Posterior vena cava (tissue), 2 donors: ENCODE data around the gene SPEM3. TPM values are rescaled to one million over a fixed set of nuclear protein-coding genes. Genes with fewer than 3 reads are reported as not detected.
A peak's percentile ranks its signal among the peaks of the same experiment; 100 is the strongest.

Source experiments
- DNase-seq: peaks from one replicate; pipeline ENCODE4 v3.0.0-alpha.2; 2020; ENCODE audit warnings: low spot score
- intact Hi-C, 2 donors: fragments of 100-400 bp; cut with DNase I; formaldehyde crosslinking; loops; one replicate each; pipeline versions ENCODE4 v1.14.1 to v1.14.2; 2022 to 2023
- total RNA-seq, 2 donors: library from RNA; stranded (reverse); fragmentation: NEBNext Ultra II Directional; extraction: Animal tissue kit (Norgen Biotek cat#: 25700); gene quantifications; one replicate each; pipeline ENCODE4 v1.2.1, GENCODE V29; 2021
- donor health status: DM: yes; HTN: yes; CAD: no.
- donor health status: DM: yes; HTN: yes; CAD: no.

SPEM3 gene
- total RNA-seq, 2 donors from 2014 or later, result not detected

DNA sequence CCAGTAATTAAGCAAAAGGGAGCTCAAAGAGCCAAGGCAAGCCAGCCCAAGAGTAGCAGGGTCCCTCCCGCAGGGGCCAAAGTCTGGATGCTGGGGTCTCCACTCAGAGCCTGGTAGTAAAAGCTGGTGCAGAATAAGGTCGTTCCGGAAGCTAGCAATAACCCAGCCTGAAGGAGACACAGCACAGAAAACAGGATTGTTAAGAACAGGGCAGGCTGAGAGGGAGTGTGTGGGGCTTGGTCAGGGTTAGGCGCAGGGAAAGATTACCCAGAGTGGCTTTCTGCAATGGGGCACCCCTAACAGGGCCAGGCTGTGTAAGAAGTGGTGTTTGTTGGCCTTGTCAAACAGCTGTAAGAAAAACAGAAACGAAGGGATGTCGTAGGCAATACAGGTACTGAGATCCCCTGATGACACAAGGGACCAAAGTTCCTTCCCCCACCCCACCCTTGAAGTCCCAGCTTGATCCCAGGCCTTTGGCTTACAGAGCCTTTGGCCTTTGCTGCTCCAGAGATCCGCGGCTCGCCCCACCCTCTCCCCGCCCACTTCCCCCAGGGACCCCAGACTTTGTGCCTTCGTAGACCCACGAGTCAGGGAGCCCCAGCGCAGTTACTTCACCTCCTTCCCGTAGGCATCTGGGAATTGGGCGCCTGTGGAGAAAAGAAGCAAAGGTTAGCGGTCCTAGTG is 25.5 kb upstream of the SPEM3 start:
- intact Hi-C loops, result no loop called here
- no peak for DNase-seq

DNA sequence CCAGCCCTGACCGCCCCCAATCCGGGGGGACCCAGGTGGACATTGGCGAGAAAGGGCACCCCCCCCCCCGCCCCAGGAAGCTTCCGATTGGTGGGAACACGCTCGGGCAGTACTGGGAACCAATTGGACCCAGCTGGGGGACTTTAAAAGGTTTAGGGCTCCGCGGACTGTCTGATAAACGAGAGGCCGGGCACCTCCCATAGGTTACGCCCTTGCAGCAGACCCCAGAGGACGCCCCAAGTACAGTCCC is 25.0 kb upstream of the SPEM3 start:
- intact Hi-C loops, result no loop called here
- DNase-seq, result no peak

DNA sequence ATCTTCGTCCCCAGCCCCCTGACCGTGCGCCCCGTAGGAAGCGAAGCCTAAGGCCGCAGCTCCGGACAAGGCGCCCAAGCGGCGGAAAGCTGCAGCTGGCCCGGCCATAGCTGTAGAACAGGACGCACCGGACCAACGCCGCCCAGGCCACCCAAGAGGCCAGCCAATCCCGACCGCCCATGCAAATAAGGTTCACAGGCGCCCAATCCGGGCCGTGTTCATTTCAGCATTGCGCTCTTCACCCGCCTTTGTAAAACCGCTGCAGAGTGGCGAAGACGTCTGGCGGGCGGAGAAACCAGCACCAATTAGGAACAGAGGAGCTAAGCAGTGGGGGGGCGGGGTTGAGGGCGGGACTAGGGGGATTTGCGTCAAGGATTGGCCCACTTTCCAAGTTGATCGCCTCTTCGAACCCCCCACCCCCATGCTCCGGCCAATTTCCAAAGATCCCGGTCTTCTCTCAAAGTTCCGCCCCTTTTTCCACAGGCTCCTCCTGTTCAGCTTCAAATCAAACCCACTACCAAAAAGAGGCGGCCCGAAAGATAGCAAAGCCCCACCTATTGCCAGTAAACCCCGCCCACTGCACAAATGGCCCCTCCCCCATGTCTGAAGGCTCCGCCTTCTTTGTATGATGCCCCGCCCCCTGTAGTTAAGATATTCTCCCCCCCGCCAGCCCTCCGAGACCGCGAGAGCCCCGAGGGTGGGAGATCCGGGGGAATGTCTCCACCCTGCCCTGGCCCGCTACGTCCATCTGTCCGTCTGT is 24.5 kb upstream of the SPEM3 start, which contains the start of gene TMEM256:
TSS of gene TMEM256 (minus strand) at position 121 of the 760 bp plus-strand sequence. CDS start at position 108, 13 bp downstream.
- intact Hi-C loops, result no loop called here

GRCh38 chr17:7404737-7405349 is 23.8 kb upstream of the SPEM3 start:
- intact Hi-C loops, result no loop called here
- DNase-seq, result peak; percentile 89

More for the DNA sequence above, 24.5 kb upstream of the SPEM3 start, which contains the start of gene TMEM256:
- DNase-seq, result peak; percentile 99

DNA sequence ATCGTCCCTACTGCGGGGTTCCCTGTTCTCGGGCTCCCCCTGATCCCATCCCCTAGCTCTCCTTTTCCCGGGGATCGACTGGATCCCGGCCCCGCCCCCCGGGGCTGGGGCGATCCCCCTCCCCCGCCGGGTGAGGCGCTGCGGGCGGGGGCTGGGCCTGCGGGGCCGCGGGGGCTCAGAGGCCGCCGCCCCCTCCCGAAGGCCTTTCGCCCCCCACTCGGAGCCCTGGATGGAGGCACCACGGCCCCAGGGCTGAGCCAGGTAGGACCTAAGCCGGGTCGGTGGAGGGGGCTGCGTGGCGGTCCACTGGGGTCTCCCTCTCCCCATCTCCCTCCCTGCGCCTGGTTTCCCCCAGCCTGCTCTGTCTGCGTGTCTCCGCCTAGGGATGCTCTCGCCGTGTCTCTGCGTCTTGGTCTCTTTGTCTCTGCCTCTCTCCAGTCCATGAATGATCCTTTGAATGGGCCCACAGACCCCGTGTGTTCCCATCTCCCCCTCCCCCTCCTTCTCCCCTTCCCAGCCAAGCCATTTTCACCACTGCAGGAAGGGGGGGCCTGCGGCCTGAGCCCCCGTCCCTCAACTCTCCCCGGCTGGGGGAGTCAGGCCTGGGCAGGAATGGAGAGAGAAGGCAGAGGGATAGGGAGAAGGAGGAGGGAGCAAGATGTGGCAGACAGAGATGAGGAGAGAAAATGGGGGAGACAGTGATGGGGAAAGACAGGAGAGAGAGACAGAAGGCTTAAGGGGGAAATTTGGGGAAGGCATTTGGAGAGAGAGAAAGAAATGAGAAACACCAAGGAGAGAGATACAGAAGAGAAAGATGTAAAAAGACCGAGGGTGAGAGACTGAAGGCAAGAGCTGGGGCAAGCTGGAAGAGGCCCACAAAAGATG is 23.1 kb upstream of the SPEM3 start:
- DNase-seq, result no peak

DNA sequence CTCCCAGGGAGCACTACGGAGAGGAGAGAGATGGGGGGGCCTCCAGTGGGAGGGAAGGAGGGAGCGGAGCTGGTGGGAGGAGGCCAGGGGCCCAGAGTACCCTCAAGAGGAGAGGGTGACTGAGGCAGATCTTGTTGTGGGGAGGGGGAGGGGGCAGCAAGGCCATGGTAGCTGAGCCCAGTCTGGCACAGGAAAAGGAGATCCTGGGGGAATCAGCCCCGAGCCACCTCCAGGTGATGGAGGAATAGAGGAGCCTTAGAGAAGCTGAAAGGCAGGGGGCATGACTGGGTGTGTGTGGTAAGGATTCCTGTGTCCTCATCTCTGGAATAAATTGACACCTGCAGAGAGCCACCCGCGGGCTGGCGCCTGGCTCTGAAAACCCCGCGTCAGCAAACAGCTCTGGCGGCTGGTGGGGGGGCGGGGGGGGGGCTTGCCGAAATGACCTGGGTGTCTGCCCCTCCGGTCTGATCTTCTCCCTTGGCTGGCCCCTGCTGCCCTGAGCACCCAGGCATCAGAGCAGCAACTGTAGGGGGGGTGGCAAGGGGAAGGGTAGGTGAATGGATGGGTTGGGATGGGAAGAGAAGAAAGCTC is 22.3 kb upstream of the SPEM3 start:
- intact Hi-C loops, result no loop called here
- no peak for DNase-seq

More for the DNA sequence above, 23.1 kb upstream of the SPEM3 start:
- intact Hi-C loops, result no loop called here

DNA sequence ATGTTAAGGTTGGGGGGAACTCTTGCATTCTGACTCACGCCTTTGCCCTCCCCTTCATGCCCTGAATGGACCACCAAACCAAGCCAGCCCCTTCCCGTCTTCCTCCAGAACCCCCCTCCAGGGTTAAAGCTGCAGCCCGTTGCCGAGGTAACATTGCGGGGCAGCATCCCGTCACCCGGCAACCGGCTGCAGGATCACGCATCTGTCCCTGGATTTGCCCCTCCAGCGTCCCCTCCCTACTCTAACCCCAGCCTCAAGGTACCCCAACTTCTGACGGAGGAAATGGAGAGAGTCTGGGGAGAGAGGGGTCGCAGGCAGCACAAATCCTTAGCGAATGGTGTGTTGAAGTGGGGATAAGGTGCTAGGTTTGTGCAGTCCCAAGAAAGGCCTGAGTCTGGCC is 21.6 kb upstream of the SPEM3 start:
- intact Hi-C loops, result no loop called here
- no peak for DNase-seq

DNA sequence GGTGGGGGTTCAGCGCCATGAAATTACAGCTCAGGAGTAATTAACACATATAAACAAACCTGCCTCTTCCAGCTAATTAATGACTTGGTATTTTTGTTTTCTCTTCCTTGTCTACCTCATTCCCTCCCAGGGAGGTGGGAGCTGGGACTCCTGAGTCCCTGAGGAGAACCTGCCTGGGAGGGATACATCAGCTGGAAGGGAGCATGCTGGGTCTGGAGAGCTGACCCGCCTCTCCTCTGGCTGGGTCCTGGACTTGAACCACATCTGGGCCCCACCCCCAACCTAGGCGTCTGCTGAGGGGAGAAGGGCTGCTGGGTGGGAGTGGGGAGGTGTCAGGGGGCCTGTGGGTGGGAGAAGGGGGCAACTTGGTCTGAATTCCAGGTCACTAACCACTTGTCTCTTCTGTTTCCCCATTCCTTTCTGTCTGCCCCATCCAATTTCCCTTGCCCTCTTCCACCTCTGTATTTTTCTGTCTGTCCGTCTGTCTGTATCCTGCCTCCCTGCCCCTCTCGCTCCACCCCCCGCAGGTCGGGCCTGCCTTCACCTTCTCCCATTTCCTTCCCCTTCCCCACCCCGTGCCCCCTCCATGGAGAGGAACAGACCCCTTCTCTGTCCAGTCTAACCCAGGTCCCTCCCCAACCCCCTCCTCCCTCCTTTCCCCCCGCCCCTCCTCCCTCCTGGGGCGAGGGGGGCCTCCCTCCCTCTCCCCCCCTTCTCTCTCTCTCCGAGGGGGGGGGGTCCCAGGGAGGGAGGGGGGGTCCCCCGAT is 21.0 kb upstream of the SPEM3 start, which contains the start of gene NLGN2:
TSS of gene NLGN2 (plus strand) at position 361 of the 767 bp plus-strand sequence. CDS start 411 bp downstream, outside the sequence.
- intact Hi-C loops, result no loop called here

GRCh38 chr17:7408252-7408727 is 20.4 kb upstream of the SPEM3 start:
- DNase-seq, result no peak
- intact Hi-C loops, result no loop called here

More for the DNA sequence above, 21.0 kb upstream of the SPEM3 start, which contains the start of gene NLGN2:
- DNase-seq, result no peak

DNA sequence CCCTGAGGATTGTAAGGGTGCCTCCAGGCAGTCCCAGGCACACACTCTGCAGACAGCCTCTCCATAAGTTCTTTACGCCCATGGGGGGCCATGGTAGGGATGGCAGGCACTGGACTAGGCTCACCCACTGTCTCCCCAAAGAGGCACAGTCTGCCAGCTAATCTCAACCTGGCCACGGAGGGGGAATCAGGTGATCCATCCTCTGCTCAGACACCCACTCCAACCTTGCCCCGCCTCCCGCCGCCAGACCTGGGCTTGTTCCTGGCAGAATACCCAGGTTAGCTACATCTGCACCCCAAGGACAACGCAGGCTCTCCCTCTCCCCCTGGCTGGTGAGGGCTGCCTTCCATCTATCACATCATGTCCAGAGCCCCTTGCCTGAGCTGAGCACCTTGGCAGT is 19.8 kb upstream of the SPEM3 start:
- intact Hi-C loops, result no loop called here
- no peak for DNase-seq

- intact Hi-C loops, result no loop called here
These were observed 18.9 kb upstream of the SPEM3 start for GRCh38 chr17:7409716-7410115.

DNA sequence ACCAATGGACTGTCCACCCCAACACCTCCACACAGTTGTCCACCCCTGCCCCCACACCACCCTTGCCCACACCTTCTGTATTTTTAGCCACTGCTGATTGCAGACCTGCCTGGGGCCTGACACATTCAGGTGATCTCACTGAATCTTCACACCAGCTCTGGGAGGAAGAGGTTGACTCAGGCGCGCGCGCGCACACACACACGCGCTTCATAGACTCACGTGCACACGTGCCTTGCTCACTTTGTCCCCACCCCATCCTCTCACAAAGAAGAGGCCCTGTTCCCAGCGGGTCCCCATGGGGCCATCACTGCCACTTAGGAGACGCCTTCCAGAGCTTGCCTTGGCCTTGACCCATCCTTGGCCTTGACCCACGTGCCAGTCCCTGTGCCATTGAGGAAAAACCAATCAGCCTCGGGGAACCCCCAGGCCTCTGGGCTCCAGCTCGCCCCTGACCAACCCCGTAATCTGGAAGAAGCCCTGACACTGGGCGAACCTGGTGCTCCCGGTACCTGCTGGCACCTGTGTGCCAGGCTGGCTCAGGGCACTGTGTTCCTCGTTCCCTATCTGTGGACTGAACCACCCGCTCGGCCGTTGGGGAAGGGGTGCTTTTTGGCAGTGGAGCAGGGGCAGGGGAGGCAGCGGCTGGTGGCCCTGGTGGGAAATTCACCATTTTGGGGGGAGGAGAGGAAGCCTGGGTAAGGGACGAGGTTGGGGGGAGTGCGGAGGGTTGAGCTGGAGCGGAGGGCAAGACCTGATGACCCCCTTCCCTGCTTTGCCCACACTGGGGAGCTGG is 17.8 kb upstream of the SPEM3 start:
- intact Hi-C loops, result no loop called here
- no peak for DNase-seq

More at GRCh38 chr17:7409716-7410115, 18.9 kb upstream of the SPEM3 start:
- no peak for DNase-seq

DNA sequence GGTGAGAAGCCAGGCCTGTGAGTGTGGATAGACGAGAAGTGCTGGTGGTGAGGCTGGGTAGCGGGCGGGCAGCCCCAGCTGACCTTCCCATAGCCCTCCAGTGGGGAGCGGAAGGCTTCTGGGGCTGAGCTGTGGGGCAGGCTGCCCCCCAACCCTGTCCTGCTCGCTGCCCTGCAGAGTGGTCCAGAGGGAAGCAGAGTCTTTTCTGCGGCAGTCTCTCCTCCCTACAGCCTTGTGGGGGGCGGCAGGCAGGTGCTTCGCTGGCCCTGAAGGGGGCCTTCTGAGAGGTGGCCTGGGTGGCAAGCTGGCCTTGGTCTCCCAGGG is 17.3 kb upstream of the SPEM3 start:
- DNase-seq, result no peak
- intact Hi-C loops, result no loop called here

DNA sequence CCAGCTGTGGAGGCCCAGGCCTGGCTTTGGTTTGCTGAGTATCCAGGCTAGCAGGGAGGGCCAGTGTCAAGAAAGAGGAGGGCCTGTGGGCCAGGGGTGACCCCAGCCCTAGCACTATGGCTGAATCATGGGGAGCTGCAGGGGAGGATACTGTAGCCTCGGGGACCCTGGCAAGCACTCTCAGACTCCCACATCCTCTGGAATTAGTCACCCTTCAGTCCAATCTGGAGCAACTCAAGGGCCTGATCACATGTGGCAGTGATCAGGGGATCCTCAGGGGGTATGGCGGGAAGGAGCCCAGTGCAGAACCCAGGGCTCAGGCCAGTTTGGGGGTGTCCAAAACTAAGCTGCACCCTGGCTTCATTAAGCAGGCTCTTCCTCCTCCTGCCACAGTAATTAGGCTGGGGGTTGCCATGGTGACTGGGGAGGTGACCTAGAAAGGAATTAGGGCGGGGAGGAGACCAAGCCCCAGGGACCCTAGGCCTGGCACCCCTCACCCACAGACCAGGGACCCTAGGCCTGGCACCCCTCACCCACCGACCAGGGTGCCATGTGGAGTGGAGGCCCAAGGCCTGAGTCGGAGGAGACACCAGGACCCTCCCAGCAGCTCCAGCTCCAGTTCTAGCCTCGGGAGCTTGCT is 15.2 kb upstream of the SPEM3 start:
- no peak for DNase-seq
- intact Hi-C loops, result no loop called here

GRCh38 chr17:7414837-7415236 is 13.8 kb upstream of the SPEM3 start:
- intact Hi-C loops, result no loop called here
- peak; percentile 71 for DNase-seq

DNA sequence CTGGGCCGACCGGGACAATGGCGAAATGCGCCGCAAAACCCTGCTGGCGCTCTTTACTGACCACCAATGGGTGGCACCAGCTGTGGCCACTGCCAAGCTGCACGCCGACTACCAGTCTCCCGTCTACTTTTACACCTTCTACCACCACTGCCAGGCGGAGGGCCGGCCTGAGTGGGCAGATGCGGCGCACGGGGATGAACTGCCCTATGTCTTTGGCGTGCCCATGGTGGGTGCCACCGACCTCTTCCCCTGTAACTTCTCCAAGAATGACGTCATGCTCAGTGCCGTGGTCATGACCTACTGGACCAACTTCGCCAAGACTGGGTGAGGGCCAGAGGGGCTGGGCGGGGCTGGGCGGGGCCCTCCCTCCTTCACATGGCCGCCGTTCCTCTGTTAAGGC is 12.9 kb upstream of the SPEM3 start:
- intact Hi-C loops, result no loop called here
- peak; percentile 77 for DNase-seq

- intact Hi-C loops, result no loop called here
- DNase-seq, result no peak
These were observed 12.3 kb upstream of the SPEM3 start for GRCh38 chr17:7416323-7416722.
